ENCODE data around the gene IDUA.
"Not testable (repeated sequence)": the region's sequence is repeated elsewhere in the genome, so short reads cannot be mapped to it uniquely, and the experiment has no call there.

The IDUA gene

DNA sequence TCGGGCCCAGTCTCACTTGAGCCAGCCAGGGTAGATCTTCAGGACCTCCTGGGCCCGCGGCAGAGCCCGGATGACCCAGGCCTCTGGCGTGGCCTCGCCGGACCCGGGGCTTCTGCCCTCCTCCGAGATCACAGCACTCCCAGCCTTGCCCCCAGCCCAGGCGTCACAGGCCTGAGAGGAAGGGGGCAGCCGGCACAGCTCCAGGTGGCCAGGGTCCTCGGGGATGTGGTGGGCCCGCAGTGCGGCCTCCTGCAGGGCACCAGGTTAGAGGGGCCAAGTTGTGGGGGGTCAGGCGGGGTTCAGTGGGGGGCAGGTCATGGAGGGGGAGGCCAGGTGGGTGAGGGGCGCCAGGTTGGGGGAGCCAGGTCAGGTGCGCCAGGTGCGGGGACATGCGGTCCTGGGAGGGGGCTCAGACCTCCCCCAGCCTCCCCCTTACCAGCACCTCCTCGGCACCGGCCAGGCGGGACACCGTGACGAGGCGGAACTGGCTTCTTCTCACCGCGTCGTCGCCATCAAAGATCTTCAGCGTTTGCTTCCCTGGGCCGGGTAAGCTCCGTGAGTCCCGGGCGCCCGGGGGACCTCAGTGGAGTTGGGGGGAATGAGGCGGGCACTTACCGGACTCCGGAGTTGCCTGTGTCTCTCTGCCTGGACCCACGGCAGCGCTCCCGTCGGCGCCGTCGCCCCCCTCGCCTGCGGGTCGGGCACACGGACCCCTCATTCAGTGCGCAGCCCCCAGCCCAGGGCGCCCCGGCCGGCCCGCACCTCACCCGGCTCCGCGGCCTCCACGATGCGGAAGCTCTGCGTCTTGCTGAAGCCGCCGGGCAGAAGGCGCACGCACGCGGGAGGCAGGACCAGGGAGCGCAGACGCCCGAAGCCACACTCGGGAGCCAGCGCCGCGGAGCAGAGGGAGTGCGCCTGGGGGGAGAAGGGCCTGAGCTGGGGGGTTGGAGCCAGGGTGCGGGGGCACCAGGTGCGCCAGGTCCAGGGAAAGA is 19.4 kb upstream of the IDUA start:
- no peak for DNase-seq (ENCODE audit: low read depth)

DNA sequence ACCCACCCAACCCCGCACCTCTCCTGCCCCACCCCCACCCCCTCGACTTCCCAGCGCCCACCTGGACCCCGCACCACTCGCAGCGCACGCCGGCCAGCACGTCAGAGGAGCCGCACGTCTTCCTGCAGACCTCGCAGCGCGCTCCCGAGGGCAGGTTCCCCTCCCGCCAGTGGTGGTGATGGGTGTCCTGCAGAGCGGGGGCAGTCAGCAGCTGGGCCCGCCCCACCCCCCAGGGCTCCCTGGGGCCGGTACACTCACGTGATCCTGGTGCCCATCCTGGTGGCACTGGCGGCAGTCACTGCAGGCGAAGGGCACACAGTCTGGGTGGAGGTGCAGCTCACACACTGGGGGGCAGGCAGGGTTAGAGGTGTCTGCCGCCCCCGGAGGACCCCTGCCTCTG is 18.6 kb upstream of the IDUA start:
- DNase-seq (ENCODE audit: low read depth), result no peak

DNA sequence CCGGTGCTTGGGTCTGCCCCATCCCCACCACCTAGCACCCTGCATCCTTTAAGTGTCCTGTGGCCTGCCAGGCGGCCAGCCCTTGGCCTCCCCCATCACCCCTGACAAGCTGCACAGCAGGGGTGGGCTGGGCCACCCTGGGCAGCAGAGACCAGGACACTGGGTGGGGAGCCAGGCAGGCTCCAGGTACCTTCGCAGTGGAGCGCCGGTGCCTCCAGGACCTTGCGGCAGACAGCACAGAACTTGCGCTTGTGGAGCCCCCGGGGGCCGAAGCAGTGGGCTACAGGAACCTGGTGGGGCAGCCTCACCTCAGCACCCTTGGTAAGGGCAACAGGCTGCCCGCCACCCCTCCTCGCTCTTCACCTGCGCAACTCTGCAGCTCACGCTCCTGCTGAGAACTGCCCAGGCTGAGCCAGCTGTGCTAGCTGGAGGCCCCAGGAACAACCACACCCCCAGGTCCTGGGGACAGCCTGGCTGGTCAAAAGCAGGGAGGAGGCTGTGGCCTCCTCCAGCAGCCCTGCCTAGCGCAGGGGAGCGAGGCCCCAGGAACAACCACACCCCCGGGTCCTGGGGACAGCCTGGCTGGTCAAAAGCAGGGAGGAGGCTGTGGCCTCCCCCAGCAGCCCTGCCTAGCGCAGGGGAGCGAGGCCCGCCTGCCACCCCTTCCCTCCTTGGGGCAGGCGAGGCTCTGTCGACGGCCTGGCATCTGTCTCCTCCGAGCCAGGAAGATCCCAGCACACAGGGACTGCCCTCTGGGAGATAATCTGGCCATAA is 18.0 kb upstream of the IDUA start:
- DNase-seq (ENCODE audit: low read depth), result no peak

DNA sequence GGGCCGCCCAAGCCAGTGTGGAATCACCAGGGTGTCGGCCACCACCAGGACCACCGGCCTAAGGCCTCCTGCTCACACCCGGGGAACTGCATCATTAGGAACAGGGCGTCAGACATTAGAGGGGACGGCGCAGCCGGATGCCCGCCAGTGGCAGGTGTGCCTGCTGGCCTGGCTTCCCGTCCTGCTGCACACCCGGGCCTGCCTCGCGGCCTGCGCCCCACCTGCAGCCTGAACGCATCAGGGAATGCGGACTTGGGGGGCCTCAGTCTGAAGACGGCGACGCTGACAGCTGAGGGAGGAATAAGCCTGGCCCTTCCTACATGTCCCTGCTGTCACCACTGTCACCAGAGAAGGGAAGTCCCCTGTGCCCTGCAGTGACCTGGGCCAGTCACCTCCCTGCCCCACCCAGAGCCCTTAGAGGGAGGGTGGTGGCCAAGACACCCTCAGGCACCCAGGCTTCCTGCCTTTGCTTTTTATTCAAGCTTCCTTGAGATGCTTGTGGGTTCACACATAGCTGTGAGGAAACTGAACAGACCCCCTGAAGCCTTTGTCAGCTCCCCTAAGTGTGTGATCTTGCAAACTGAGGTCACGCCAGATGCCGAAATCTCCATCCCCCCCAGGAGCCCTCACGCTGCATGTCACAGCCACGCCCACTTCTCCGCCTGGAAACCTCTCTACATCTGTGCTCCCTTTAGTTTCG is 16.6 kb upstream of the IDUA start:
- no peak for DNase-seq (ENCODE audit: low read depth)

DNA sequence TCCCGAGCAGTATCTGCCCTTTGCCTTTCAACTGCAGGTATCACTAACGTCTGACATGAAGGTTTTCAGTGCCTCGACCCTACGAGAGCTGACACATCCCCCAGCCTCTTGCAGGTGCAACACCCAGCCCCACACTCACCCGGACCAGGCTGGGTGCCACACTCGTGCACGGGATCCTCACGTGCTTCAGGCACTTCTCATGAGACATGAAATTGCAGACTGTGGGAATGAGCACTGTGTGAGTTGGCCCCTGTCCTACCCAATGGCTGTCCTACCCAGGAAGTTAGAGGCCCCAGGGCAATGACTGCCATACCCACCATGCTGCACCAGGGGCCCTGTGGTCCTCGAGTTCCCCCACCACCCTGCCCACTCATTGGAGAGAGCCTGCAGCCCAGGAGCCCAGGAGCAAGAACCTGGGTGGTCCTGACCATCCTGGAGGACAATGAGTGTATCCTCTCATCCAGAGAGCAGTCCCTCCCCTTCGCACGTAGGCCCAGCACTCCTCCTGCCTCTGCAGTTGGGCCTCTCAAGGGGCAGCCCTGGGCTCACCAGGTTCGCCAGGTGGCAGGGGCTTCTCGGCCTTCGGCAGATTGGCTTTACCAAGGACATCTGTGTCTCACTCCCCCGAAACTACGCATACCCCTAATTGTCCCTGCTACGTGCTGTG is 15.9 kb upstream of the IDUA start:
- DNase-seq (ENCODE audit: low read depth), result no peak

DNA sequence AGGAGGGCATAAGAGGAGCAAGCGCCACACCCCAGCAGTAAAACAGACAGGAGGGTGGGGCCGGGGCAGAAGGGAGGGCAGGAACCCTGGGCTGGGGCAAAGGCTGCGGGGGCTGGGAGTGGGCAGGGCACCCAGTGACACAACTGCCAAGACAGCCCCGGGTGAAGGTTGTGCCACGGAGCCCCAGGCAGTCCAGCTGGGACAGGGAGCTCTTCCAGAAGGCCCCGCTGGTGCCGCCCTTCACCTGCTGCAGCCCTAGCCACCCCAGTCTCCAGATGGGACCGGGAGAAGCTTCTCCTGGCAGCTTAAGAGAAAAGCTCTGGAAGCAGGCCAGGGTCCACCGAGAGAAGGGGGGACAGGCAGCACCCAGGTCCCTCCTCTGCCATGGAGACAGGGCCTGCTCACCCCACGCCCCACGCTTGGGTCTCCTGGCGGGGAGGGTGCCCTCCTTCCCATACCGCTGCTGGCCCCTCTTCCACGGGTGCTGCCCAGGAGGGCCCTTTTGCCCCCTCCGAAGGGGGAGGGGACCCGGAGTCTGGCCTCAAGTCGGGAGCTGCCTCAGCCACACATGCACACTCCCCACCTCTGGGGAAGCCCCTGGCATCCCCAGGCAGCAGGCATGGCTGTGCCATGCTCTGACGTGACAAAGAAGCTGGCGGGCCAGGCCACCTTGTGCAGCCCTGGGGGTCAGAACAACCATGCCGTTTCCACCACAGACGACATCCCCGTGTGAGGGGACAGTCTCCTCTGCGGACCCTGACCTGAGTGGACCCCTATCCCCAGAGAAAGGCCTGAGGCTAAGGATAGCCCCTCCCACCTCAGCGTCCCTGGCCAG is 15.0 kb upstream of the IDUA start:
- no peak for DNase-seq (ENCODE audit: low read depth)

DNA sequence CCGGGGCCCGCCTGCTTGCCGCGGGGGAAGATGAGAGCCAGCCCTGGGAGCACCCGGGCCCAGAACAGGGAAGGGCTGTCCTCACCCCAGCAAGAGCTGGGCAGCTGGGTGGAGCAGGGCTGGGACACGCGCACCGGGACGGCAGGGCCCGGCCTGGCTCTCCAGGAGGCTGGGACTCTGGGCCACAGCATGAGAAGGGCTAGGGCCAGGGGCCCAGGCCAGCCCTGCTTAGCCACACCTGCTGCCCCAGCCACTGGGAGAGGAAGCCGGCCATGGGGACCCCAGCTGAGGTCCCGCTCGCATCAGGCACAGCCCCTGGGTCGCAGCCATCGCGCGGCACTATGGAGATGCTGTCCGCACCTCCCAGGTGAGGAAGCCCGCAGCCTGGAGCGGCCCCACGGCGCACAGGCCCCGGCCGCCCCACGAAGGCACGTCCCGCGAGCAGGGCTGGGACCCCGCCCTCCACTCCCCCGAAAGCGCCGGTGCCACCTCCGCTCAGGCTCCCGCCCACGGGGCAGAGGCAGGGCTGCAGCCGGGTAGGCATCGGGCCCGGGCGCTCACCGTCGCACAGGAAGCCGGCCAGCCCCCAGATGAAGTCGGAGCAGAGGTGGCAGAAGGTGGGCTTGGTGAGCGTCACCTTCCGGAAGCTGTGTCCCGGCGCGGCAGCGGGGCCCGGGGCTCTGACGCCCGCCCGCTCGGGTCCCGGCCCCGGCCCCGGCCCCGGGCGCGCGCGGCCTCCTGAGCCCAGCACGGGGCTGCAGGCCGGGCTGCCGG is 14.0 kb upstream of the IDUA start:
- peak; percentile 49 for DNase-seq (ENCODE audit: low read depth)

DNA sequence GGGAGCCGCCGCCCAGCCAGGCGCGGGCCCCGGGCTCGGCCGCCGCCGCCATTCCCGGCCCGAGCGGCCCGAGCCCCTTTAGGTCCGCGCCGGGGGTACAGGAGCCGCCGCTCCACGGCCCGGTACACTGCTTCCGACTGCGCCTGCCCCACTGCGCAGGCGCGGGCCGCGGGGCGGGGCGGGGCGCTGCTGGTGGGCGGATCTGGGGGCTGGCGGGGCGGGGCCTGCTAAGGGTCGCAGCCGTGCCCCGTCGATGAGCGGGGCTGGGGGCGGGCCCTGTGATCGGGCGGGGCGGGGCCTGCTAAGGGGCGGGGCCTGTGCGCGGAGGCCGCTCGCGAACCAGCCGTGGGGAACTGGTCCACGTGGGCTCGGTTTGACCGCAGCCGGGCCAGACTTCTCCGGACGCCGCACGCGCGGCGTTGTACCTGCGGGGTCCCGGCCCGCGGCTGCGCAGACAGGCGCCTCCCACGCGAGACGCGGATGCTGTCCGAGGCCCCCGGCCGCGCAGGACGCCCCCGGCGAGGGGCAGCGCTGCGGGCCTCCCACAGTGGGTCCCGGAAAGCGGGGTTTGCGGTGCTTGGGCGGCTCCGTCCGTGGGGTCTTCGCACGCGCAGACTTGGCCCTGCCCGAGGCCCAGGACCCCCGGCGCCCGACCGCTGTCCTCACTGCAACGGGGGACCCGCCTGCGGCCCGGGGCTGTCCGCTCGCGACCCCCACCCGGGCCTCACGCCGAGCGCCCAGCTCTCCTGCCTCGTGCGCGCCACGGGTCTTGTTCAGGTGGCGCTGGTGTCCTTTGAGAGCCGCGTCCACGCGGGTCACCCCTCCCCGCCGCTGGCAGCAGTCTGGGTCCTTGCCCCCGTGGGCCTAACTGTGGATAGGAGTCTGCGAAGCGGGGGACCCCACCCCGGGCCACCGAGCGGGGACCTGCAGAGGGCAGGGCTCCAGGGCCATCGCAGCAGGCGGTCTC is 13.1 kb upstream of the IDUA start, which contains the start of gene DGKQ:
TSS of gene DGKQ (minus strand) at position 139 of the 967 bp plus-strand sequence. CDS start at position 52, 87 bp downstream.
- DNase-seq (ENCODE audit: low read depth), result peak; percentile 79

DNA sequence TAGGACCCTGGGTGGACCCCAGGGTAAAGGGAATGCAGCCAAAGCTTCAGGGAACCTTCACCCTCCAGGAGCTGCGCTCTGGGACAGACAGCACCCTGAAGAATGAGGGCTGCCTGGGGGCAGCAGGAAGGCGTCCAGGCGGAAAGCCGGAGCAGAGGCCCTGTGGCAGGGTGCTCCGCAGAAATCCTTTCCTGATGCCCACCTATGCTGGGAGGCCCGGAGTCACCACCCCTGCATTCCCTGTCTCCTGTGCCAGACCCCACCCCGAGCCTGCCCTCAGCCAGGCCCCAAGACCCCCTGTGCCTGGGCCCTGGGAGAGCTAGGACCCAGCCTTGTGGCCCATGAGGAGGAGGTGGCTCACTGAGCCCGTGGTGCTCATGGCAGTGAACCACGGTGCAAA is 12.2 kb upstream of the IDUA start:
- DNase-seq (ENCODE audit: low read depth), result no peak

DNA sequence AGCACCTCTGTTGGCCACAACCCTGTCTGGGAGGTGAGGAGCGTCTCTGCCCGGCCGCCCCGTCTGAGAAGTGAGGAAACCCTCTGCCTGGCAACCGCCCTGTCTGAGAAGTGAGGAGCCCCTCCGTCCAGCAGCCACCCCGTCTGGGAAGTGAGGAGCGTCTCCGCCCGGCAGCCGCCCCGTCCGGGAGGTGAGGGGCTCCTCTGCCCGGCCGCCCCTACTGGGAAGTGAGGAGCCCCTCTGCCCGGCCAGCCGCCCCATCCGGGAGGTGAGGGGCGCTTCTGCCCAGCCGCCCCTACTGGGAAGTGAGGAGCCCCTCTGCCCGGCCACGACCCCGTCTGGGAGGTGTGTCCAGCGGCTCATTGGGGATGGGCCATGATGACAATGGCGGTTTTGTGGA is 10.8 kb upstream of the IDUA start:
- not testable (repeated sequence) for DNase-seq (ENCODE audit: low read depth)

DNA sequence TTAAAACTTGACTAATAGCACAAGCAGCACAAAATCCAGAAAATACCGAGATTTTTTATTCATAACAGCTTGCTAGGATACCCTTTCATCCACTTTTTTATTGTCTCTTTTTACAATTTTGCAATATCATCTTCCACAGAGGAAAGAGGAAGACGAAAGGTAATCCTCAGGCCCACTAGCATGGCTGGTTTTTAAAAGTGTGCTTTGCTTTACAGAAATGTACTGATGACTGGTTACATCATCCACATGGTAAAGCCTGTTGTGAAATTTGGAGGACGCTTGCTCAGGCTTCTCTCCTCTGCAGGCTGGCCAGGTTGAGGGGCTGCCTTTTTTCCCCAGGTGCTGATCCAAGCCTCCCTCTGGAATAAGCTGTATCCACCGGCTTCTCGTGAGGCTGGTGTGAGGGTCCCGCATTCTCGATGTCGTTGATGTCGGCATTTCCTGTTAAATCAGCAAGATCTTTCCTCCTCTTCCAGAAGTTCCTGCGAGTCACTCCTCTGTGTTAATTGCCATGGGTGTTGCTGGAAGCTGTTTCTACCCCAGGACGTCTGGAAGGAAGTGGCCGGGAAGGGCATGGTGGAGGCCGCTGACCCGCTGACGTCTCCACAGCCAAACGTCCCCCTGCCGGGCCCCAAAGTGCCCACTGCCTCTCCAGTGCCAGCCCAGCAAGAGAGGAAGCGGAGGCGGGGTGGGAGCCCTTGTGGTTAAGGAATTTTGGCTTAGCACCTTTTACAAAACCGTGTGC is 7.7 kb upstream of the IDUA start:
- no peak for DNase-seq (ENCODE audit: low read depth)

DNA sequence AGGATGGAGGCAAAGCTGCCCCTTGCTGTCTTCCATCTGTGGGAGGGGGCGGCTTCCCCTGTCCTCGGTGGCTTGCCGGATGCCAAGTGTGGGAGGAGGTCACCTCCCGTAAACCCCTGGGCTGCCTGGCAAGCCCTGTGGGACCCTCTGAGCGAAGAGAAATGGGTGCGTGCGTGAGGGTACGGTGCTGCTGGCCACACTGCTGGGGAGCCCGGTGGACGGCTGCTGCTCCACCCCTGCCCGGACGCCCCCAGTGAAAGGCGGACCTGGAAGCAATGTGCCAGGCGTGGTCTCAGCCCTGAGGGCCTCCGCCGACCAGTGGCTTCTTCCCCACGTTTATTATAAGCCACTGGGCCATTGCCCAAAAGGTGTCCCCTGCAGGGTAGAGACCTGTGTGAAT is 4.6 kb upstream of the IDUA start:
- DNase-seq (ENCODE audit: low read depth), result no peak

DNA sequence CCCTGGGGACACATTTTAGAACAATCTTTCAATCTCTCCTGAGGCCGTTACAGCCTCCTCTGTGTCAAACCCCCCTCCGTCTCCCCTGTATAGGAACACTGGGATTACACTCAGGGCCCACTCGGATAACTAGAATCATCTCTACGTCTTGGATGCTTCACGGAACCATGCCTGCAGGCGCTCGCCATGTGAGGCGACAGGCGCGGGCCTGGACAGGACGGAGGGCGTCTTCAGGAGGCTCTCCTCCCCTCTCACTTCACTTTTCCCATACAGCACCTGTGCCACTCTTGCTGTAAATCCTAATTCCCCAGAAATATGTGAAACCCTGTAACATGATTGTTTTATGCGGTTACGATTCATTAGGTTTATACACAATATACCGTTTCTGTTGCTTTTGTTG is 4.0 kb upstream of the IDUA start:
- no peak for DNase-seq (ENCODE audit: low read depth)

DNA sequence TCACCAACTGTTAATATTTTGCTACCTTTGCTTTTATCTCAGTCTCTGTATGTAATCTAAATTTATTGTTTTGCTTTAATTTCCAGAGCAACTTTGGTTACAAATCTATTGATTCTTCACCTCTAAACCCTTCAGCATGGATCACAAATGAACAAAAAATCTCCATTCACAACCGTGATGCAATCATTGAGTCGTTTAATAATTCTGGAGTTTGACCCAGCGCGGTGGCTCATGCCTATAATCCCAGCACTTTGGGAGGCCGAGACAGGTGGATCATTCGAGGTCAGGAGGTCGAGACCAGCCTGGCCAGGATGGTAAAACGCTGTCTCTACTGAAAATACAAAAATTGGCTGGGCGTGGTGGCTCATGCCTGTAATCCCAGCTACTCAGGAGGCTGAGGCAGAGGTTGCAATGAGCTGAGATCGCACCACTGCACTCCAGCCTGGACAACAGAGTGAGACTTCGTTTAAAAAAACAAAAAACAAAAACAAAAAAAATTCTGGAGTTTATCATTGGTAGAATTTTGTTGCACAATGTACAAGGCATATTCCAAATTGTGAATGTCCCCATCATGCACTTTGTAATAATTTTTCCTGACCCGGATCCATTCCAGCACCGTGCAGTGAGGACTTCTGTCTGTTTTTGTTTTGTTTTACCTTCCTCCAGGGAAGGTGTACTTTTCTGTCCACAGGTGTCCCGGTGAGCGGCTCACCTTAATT is 2.3 kb upstream of the IDUA start:
- no peak for DNase-seq (ENCODE audit: low read depth)

DNA sequence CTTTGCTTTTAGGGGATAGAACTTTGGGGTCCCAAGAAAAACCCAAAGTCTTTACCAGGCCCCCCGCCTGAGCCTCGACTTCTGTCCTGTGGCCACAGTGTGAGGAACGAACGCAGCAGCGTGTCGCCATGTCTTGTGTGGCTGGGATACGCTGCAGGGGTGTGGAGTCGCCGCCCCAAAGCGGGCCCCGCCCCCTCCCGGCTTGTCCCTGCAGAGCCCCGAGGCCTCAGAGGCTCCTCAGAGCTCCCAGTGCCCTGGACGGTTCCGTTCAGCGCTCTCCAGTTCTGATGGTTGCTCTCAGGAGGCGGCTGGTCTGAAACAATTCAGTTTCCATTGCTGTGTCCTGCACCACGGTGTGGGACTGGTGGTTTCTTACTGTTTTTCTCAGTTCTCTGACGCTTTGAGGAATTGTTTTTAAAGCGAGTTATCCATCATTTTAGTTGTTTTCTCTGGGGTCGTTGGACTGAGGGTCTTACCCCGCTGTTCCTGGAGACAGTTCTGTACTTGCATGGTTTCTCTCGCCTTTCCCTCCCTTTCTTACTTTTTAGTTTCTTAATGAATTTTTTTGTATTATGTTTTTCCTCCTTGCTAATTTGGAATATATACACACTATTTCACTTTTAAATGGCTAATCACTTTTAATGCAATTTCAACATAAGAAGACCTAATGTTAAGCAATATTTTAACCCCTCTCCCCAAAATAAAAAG is 1.6 kb upstream of the IDUA start:
- peak; percentile 53 for DNase-seq (ENCODE audit: low read depth)

DNA sequence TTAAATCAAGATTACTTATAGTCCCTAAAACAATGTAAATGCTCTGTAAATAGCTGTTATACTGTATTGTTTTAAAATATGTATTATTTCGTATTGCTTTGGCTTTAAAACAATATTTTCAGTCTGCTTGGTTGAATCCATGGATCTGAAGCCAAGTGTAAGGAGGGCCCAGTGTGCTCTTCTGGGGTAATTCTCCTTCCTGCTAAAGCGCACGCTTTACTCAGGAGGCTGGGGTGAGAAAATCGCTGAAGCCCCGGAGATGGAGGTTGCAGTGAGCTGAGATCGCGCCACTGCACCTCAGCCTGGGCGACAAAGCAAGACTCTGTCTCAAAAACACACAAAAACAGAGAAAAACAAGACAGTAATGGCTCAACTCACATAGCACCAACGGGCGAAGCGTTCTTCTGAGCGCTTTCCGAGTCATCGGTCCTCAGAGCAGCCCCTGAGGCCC is 391 bp upstream of the IDUA start:
- no peak for DNase-seq (ENCODE audit: low read depth)
